Neural progenitor cell (in vitro differentiated cells): Measurements from ENCODE around the gene HAVCR1. TPM values are rescaled to one million over a fixed set of nuclear protein-coding genes. Genes with fewer than 3 reads are reported as not detected.

Experiments
- DNase-seq: peaks from one replicate; pipeline ENCODE4 v3.0.0-alpha.2; 2016; ENCODE audit warnings: low spot score
- H2AFZ ChIP-seq: fragments of 200-600 bp; sonication (generic); replicated peaks from 2 replicates; pipeline ENCODE4 v1.6.1; 2016; ENCODE audit warnings: antibody characterized with exemption
- H3F3A ChIP-seq: fragments of 200-600 bp; sonication (generic); 2 replicates; pipeline ENCODE4 v1.6.1; 2016; ENCODE audit warnings: antibody characterized with exemption, low read depth
- H3K27ac ChIP-seq: fragments of 200-600 bp; sonication (generic); 2 replicates; pipeline ENCODE4 v1.5.1; 2016; ENCODE audit warnings: mild to moderate bottlenecking
- H3K27me3 ChIP-seq: fragments of 200-600 bp; sonication (generic); 2 replicates; pipeline ENCODE4 v1.6.1; 2016; ENCODE audit warnings: mild to moderate bottlenecking, moderate library complexity
- H3K36me3 ChIP-seq: fragments of 200-600 bp; sonication (generic); 2 replicates; pipeline ENCODE4 v1.5.1; 2016
- H3K4me1 ChIP-seq: fragments of 200-600 bp; sonication (generic); 2 replicates; pipeline ENCODE4 v1.6.1; 2016; ENCODE audit warnings: mixed run types
- H3K4me2 ChIP-seq: fragments of 200-600 bp; sonication (generic); 2 replicates; pipeline ENCODE4 v1.6.1; 2016
- H3K4me3 ChIP-seq: fragments of 200-600 bp; sonication (generic); 2 replicates; pipeline ENCODE4 v1.5.1; 2016
- H3K79me2 ChIP-seq: fragments of 200-600 bp; sonication (generic); 2 replicates; pipeline ENCODE4 v1.6.1; 2016; ENCODE audit warnings: low read depth
- H3K9ac ChIP-seq: fragments of 200-600 bp; sonication (generic); 2 replicates; pipeline ENCODE4 v1.6.1; 2016
- H3K9me3 ChIP-seq: fragments of 200-600 bp; sonication (generic); 2 replicates; pipeline ENCODE4 v1.5.1; 2016; ENCODE audit warnings: low read depth
- H4K20me1 ChIP-seq: fragments of 200-600 bp; sonication (generic); 2 replicates; pipeline ENCODE4 v1.6.1; 2016; ENCODE audit warnings: low read depth
- H3K27ac Mint-ChIP-seq: 3 replicates; pipeline ENCODE4 v1.8.0; 2021; ENCODE audit warnings: mixed read lengths
- H3K27me3 Mint-ChIP-seq: 2 replicates; pipeline ENCODE4 v1.8.0; 2022; ENCODE audit warnings: low read depth, mild to moderate bottlenecking, inconsistent platforms, moderate library complexity, mixed read lengths; ENCODE audit not compliant: insufficient read depth
- H3K36me3 Mint-ChIP-seq: 3 replicates; pipeline ENCODE4 v1.8.0; 2021; ENCODE audit warnings: mixed read lengths
- H3K4me1 Mint-ChIP-seq: 3 replicates; pipeline ENCODE4 v1.8.0; 2021; ENCODE audit warnings: mixed read lengths
- H3K4me3 Mint-ChIP-seq: 3 replicates; pipeline ENCODE4 v1.8.0; 2021; ENCODE audit warnings: mild to moderate bottlenecking, moderate library complexity, mixed read lengths
- H3K9me3 Mint-ChIP-seq: 3 replicates; pipeline ENCODE4 v1.8.0; 2020; ENCODE audit warnings: mixed read lengths
- CTCF ChIP-seq: fragments of 200-600 bp; sonication (generic); IDR thresholded peaks from 2 replicates; pipeline ENCODE4 v1.5.1; 2017; ENCODE audit warnings: antibody characterized with exemption, mild to moderate bottlenecking
- EZH2 ChIP-seq: fragments of 200-600 bp; sonication (generic); IDR thresholded peaks from 2 replicates; pipeline ENCODE4 v1.6.1; 2017; ENCODE audit warnings: antibody characterized with exemption, mild to moderate bottlenecking, moderate library complexity
- EZH2phosphoT487 ChIP-seq: fragments of 200-600 bp; sonication (generic); IDR thresholded peaks from 2 replicates; pipeline ENCODE4 v1.6.1; 2017; ENCODE audit warnings: antibody characterized with exemption
- total RNA-seq: library from RNA; depleted of rRNA; stranded (reverse); fragments of >200 nt; gene quantifications from 2 replicates; pipeline ENCODE4 v1.2.3, GENCODE V29; 2015; ENCODE audit warnings: low replicate concordance

Gene HAVCR1
- total RNA-seq, 1 donor from 2014 or later, result not detected

- no peaks in the 10 kb centered on the region for H3K4me1 Mint-ChIP-seq
- H3K4me2 ChIP-seq, result no peak overlapping the region
- H3K4me1 ChIP-seq, result no peaks in the 10 kb centered on the region
- no peaks in the 10 kb centered on the region for H3K9me3 Mint-ChIP-seq
- no peak for TF ChIP-seq CTCF
- TF ChIP-seq EZH2, result no peak
- no peak for TF ChIP-seq EZH2phosphoT487
- no peak overlapping the region for H3K4me3 Mint-ChIP-seq
- no peaks in the 10 kb centered on the region for H3K36me3 ChIP-seq
- H3K27me3 Mint-ChIP-seq, result peaks cover 5% of the 10 kb centered on the region
- H3K9me3 ChIP-seq, result no peaks in the 10 kb centered on the region
- H3K36me3 Mint-ChIP-seq, result no peaks in the 10 kb centered on the region
- no peak overlapping the region for H3K4me3 ChIP-seq
- no peaks in the 10 kb centered on the region for H3K27me3 ChIP-seq
- H3K9ac ChIP-seq, result no peak overlapping the region
- no peak for DNase-seq
- no peak overlapping the region for H3K27ac ChIP-seq
- no peak overlapping the region for H2AFZ ChIP-seq
- H3F3A ChIP-seq, result no peaks in the 10 kb centered on the region
- no peaks in the 10 kb centered on the region for H4K20me1 ChIP-seq
- H3K27ac Mint-ChIP-seq, result no peak overlapping the region
- no peaks in the 10 kb centered on the region for H3K79me2 ChIP-seq
These were observed 74.9 kb downstream of the HAVCR1 start for GRCh38 chr5:156984064-156984463.

GRCh38 chr5:156981481-156981880 lies 77.4 kb downstream of the HAVCR1 start:
- Histone ChIP-seq H3K79me2 (no peaks in the 10 kb centered on the region), H3K4me1 (no peaks in the 10 kb centered on the region), H3K27ac (no peak overlapping the region), H3K4me2 (no peak overlapping the region), H3K9me3 (no peaks in the 10 kb centered on the region), H4K20me1 (no peaks in the 10 kb centered on the region), H3K9ac (no peak overlapping the region), H3F3A (no peaks in the 10 kb centered on the region), H3K4me3 (no peak overlapping the region), H3K27me3 (no peaks in the 10 kb centered on the region), H2AFZ (no peak overlapping the region), H3K36me3 (no peaks in the 10 kb centered on the region)
- H3K4me3 Mint-ChIP-seq, result no peak overlapping the region
- H3K36me3 Mint-ChIP-seq, result no peaks in the 10 kb centered on the region
- no peaks in the 10 kb centered on the region for H3K9me3 Mint-ChIP-seq
- H3K27me3 Mint-ChIP-seq, result peaks cover 7% of the 10 kb centered on the region
- H3K27ac Mint-ChIP-seq, result no peak overlapping the region
- H3K4me1 Mint-ChIP-seq, result no peaks in the 10 kb centered on the region
- no peak for DNase-seq
- no peak for TF ChIP-seq CTCF
- no peak for TF ChIP-seq EZH2
- TF ChIP-seq EZH2phosphoT487, result no peak

Other genes with a start within 250 kb of the HAVCR1 start
- gene PPP1R2B, start 208.8 kb downstream of the HAVCR1 start, total RNA-seq, result 0.06 and 0.15 TPM in 2 replicates
- gene TIMD4, start 95.9 kb downstream of the HAVCR1 start, total RNA-seq, result not detected in 2 replicates
- 0.19 and 0.37 TPM in 2 replicates for gene HAVCR2, start 49.9 kb upstream of the HAVCR1 start, total RNA-seq
- 18.6 and 32.5 TPM in 2 replicates for gene MED7, start 83.7 kb upstream of the HAVCR1 start, total RNA-seq
- not detected in 2 replicates for gene GARIN3, start 107.1 kb upstream of the HAVCR1 start, total RNA-seq
- not detected in 2 replicates for gene ITK, start 121.7 kb upstream of the HAVCR1 start, total RNA-seq
- 70.2 and 125 TPM in 2 replicates for gene CYFIP2, start 207.0 kb upstream of the HAVCR1 start, total RNA-seq